HG02610 (cell line): ENCODE data around the gene REL.

ENCODE experiments used
- ATAC-seq: cut with Tn5 transposase; IDR thresholded peaks from one replicate; pipeline ENCODE4 v1.9.1; 2021; ENCODE audit warnings: mild to moderate bottlenecking, moderate library complexity; ENCODE audit not compliant: unreplicated experiment

The REL gene

GRCh38 chr2:60962528-60962927 lies 81.2 kb downstream of the REL start:
- ATAC-seq: no peak

DNA sequence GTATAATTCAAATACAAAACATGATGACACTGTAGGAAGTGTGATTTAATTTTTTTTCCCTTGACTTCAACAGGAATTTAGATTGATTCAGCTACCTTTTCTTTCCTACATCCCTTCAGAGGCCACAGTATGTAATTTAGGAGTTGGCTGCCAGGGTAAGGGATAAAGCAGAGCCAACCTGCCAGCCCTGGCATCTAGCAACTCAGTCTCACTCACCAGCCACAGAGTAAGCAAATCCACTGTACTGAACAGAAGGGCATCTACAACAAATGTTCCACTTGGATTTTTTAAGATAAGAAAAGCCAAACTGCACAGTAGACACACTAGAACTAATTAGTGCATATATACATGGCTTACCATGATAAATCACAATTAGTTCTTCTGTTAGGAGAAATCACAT lies 81.8 kb downstream of the REL start:
- no peak for ATAC-seq

DNA sequence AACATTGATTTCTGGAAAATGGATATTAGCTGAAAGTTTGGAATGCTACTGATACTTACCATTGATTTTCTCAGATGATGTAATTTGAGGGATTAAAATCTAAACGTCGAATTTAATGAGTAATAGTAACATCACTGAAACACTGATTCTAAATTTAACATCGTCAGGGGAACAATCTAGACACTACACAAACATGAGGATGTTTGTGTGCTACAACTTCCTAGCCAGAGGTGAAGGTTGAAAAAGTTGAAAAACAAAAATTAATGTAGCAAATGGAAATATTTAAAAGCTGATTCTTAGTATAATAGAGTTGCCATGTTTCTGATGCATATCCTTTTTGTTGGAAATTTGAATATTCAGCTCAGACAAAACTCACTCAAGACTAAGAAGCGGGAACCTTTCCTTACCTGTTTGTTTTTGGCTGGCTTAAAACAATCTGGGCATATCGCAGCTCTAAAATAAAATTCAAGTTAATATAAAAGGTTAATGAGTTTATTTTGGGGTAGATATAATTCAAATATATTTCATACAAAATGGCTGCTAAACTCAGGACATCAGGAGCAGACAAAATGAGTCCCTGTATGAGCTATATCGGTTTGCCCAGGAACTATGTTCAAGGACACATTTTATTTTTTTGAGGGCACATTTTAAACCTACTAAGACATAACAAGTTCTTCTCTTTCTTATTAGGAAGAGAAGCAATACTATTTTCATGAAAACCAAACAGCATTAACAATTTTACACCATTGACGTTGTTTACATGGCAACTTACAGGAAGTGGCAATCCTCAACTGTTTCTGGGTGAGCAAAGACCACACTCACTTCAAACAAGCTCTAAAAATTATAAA lies 83.5 kb downstream of the REL start:
- no peak for ATAC-seq

DNA sequence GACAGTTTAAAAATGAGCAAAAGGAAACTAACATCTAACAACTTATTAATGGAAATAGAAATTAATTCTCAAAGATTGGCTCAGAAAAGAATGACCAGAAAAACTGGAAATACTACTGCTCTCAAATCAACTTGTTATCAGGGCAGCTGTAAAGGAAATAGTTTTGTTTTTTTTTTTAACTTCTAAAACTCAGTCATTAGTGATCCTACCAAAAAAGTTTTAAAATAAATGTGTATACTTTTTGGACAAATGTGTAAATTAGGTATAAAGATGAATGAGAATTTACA lies 84.1 kb downstream of the REL start:
- ATAC-seq: no peak

DNA sequence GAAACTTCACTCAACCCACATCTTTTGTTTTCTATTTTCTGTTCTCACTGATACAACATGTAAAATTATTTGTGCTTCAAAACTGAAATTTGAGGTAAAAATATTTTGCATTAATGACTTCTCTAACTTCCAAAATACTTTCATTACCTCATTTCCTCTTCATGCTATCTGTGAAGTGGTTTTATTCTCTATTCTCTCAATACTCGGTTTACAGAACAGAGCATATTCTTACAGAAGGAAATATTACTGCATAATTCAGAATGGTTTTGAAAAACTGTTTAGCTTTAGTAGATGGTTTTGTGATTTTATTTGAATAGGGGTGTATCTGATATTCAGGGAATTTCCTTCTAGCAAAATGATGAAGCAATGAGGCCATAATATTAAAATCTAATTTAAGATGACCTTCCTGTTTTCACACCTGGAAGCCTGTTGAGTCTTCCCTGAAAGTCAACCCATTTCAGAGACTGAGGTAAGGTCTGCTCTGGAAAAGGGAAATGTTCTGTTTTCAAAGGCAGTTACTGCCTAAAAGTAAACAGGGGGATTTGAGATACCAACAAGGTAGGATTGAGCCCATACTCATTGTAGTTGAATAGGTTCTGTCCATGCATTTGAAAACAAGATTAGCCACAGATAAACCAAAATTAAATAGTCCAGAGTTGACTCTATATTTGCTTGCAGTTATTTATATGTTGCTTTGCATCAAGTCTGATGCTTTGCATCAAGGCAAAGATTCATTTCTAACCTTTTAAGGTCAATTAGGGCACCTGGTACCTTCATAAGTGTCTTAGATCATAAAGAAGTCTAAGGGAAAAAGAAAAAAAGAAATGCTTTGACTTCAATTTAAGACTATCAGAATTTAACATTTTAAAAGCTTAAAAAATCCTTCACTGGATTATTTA lies 85.4 kb downstream of the REL start:
- ATAC-seq: peak; percentile 64

DNA sequence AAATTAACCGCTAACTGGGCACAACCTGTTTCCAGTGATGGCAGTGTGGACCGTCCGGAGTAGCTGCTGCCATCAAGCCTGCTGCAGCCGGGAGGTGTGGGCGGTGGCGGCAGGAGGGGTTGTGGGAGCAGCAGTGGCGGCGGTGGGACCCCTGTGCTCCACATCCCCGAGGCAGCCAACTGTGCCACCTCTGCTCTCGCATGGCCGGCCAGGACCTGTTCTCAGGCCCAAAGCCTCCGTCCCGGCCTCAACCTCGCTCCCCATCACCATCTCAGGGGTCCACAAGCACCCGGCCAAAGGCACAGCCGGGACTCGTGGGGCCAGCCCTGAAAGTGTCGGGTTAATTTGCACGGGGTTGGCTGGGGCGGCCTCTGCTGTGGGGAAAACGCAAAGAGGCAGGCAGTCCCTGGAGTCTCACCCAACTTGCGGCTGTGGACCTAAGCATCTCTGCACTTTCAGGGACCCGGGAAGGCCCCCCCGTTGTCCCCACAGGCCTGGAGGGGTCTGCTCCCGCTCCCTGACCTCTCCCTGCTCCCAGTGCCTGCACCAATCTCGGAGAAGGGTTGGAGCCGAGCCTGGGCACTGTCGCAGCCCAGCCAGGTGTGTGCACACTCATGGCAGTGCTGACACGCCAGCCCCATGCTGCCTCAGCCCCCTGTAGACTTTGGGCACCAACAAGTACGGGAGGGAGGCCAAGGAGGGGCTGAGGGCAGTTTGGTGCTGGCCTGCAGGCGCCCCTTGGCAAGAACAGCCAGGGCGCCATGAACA lies 91.7 kb downstream of the REL start:
- no peak for ATAC-seq

DNA sequence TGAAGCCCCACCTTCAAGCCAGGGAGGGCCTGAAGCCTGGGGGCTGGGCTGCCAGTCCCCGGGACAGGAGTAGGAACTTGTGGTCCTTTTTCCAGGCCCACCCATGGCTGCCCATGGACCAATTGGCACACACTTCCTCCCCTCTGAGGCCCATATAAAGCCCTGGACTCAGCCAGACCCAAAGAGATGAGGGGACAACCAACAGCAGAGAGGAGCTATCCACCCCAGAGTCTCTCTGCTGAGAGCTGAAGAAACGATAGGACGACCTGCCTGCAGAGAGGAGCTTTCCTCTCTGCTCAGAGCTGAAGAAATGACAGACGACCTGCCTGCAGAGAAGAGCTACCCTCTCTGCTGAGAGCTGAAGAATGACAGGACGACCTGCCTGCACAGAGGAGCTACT lies 92.3 kb downstream of the REL start:
- no peak for ATAC-seq

GRCh38 chr2:60974652-60975051 lies 93.3 kb downstream of the REL start:
- ATAC-seq: no peak
